K562 (cell line): ENCODE results near the gene ADAMTS2.

Experiments
- CEBPZ ChIP-seq: fragments of 150-350 bp; IDR thresholded peaks from 2 replicates; pipeline ENCODE4 v1.6.1; 2014; ENCODE audit warnings: low read depth, mild to moderate bottlenecking, low read length, borderline replicate concordance
- CHD1 ChIP-seq: fragments of 200-600 bp; sonication (generic); IDR thresholded peaks from one replicate; pipeline ENCODE4 v1.6.1; 2012; ENCODE audit warnings: mild to moderate bottlenecking, moderate library complexity, low read length, inconsistent platforms
- CHD4 ChIP-seq: fragments of 200-600 bp; sonication (generic); IDR thresholded peaks from 3 replicates; pipeline ENCODE4 v1.6.1; 2012; ENCODE audit warnings: low read depth, mild to moderate bottlenecking, mixed read lengths, low read length, inconsistent platforms; ENCODE audit not compliant: insufficient read depth, insufficient replicate concordance, poor library complexity, severe bottlenecking
- MXD1 ChIP-seq: fragments of 250-450 bp; sonication (Bioruptor Pico); IDR thresholded peaks from 2 replicates; pipeline ENCODE4 v1.8.0; 2021; ENCODE audit warnings: borderline replicate concordance, mild to moderate bottlenecking, moderate library complexity; ENCODE audit not compliant: poor library complexity, severe bottlenecking
- NFATC3 ChIP-seq: fragments of 450-650 bp; IDR thresholded peaks from 2 replicates; pipeline ENCODE4 v1.6.1; 2017; ENCODE audit warnings: mild to moderate bottlenecking
- NR4A1 ChIP-seq, 2 experiments: fragments of 250-450 bp in 1 of 2; fragments of 450-650 bp in 1 of 2; sonication (Bioruptor Pico) in 1 of 2; IDR thresholded peaks; 2 replicates each; pipeline versions ENCODE4 v1.4.0 to v1.6.1; 2016 to 2020; ENCODE audit warnings: mild to moderate bottlenecking in 2 of 2, missing compliant biosample characterization in 1 of 2, missing genetic modification characterization in 1 of 2, moderate library complexity in 1 of 2
- NRF1 ChIP-seq, 2 experiments: fragments of 450-650 bp; IDR thresholded peaks in 1 of 2; conservative IDR thresholded peaks in 1 of 2; 2 replicates each; pipeline ENCODE4 v1.6.1; 2014; ENCODE audit warnings: mild to moderate bottlenecking in 2 of 2
- POLR2A ChIP-seq: fragments of 450-650 bp; conservative IDR thresholded peaks from 2 replicates; pipeline ENCODE4 v1.6.1; 2016
- POLR2AphosphoS5 ChIP-seq: IDR thresholded peaks from 2 replicates; pipeline ENCODE4 v1.6.1; 2011; ENCODE audit warnings: mild to moderate bottlenecking, low read depth, low read length, moderate library complexity; ENCODE audit not compliant: control insufficient read depth, insufficient read depth
- RB1 ChIP-seq: fragments of 450-650 bp; IDR thresholded peaks from 2 replicates; pipeline ENCODE4 v1.6.1; 2017; ENCODE audit warnings: low read depth, mild to moderate bottlenecking
- RNF2 ChIP-seq: sonication (generic); IDR thresholded peaks from 2 replicates; pipeline ENCODE4 v1.6.1; 2016
- SMARCE1 ChIP-seq: fragments of 450-650 bp; IDR thresholded peaks from 2 replicates; pipeline ENCODE4 v1.7.1; 2016; ENCODE audit warnings: mild to moderate bottlenecking
- ZNF263 ChIP-seq: sonication (generic); formaldehyde crosslinking; IDR thresholded peaks from 2 replicates; pipeline ENCODE4 v1.8.0; 2022; ENCODE audit warnings: mild to moderate bottlenecking, missing genetic modification reagents, borderline replicate concordance
- ZNF589 ChIP-seq: fragments of 200-800 bp; sonication (Bioruptor generic); IDR thresholded peaks from 2 replicates; pipeline ENCODE4 v1.6.1; 2016; ENCODE audit warnings: low read depth, missing genetic modification characterization, missing compliant biosample characterization

- TF ChIP-seq CEBPZ: no peak
- TF ChIP-seq SMARCE1: no peak
- no peak for TF ChIP-seq MXD1 (CRISPR knock-in tag)
- no peak for TF ChIP-seq NFATC3
- no peak for TF ChIP-seq POLR2A
- no peak for TF ChIP-seq RNF2
- no peak for TF ChIP-seq NR4A1 (CRISPR knock-in tag; IDR thresholded peaks at IDR 0.05)
- no peak for TF ChIP-seq NR4A1 (tag; IDR thresholded peaks at IDR 0.05)
- TF ChIP-seq ZNF263 (CRISPR knock-in tag): no peak
- TF ChIP-seq POLR2AphosphoS5: no peak
- no peak for TF ChIP-seq NRF1 (conservative IDR thresholded peaks at IDR 0.05 in 1 of 2, IDR thresholded peaks at IDR 0.05 in 1 of 2)
- TF ChIP-seq ZNF589 (CRISPR knock-in tag): no peak
- TF ChIP-seq CHD1: no peak
- TF ChIP-seq CHD4: no peak
- TF ChIP-seq RB1: no peak
These were observed 63.6 kb downstream of the ADAMTS2 start for GRCh38 chr5:179281694-179282093.
